DMS153 treated with DMSO at 0.1 percent for 48 hours (cell line): ENCODE measurements around the gene TEX30.

ENCODE experiments used
- DNase-seq: peaks from one replicate; lab custom pipeline; 2025; ENCODE audit not compliant: unreplicated experiment; lab: John Stamatoyannopoulos, UW

TEX30 gene

GRCh38 chr13:102718746-102719145 is 54.8 kb downstream of the TEX30 start:
- DNase-seq: no peak
